Left ventricle myocardium inferior (tissue), 1 donor: ENCODE results near the gene UBE2U. TPM values are rescaled to one million over a fixed set of nuclear protein-coding genes. Genes with fewer than 3 reads are reported as not detected.

Experiments used
- DNase-seq: peaks from one replicate; pipeline ENCODE4 v3.0.0-alpha.2; 2020
- H3K27ac ChIP-seq: fragments of 200-600 bp; replicated peaks from 2 replicates; pipeline ENCODE4 v1.8.0; 2021
- H3K27me3 ChIP-seq: fragments of 200-600 bp; 2 replicates; pipeline ENCODE4 v1.8.0; 2021; ENCODE audit warnings: low read depth
- H3K36me3 ChIP-seq: fragments of 200-600 bp; 2 replicates; pipeline ENCODE4 v1.8.0; 2021
- H3K4me1 ChIP-seq: fragments of 200-600 bp; 2 replicates; pipeline ENCODE4 v1.8.0; 2021
- H3K4me3 ChIP-seq: fragments of 200-600 bp; 2 replicates; pipeline ENCODE4 v1.8.0; 2021; ENCODE audit warnings: mild to moderate bottlenecking, moderate library complexity
- H3K9me3 ChIP-seq: fragments of 200-600 bp; replicated peaks from 2 replicates; pipeline ENCODE4 v1.8.0; 2021
- intact Hi-C: fragments of 100-400 bp; cut with micrococcal nuclease; formaldehyde crosslinking; loops from one replicate; pipeline ENCODE4 v1.11.0; 2022
- total RNA-seq: library from RNA; stranded (reverse); fragmentation: NEBNext Ultra II Directional; extraction: Animal tissue kit (Norgen Biotek cat#: 25700); gene quantifications from one replicate; pipeline ENCODE4 v1.2.1, GENCODE V29; 2021
- TF ChIP-seq, protein P1 (sequence below): fragments of 200-600 bp; IDR thresholded peaks from 2 replicates; pipeline ENCODE4 v1.8.0; 2021; ENCODE audit warnings: antibody characterized with exemption, mild to moderate bottlenecking, borderline replicate concordance
- donor health status: DM: no; HTN: yes; CAD: no; lungs with severe emphysema.

The UBE2U gene
- total RNA-seq, 1 donor from 2014 or later: 0.85 TPM

DNA sequence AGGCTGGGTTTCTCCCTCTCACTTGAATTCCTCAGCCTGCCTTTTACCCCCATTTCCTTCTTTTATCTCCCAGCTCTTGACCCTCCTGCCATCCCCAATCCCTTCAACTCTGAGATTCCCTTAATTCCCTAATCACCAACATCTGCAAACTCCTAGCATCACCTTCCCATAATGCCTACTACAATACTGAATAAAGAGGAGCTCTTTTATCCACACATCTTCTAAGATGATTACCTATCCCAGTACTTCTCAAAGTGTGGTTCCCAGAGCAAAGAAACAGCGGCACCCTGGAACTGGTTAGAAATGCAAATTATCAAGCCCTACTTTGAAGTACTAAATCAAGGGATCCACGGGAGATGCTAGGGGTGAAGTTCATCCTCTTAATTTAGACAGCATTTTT, 21.2 kb upstream of the UBE2U start:
- peaks cover 19% of the 10 kb centered on the region for H3K4me1 ChIP-seq
- H3K27ac ChIP-seq: no peak overlapping the region
- TF ChIP-seq, protein P1, sequence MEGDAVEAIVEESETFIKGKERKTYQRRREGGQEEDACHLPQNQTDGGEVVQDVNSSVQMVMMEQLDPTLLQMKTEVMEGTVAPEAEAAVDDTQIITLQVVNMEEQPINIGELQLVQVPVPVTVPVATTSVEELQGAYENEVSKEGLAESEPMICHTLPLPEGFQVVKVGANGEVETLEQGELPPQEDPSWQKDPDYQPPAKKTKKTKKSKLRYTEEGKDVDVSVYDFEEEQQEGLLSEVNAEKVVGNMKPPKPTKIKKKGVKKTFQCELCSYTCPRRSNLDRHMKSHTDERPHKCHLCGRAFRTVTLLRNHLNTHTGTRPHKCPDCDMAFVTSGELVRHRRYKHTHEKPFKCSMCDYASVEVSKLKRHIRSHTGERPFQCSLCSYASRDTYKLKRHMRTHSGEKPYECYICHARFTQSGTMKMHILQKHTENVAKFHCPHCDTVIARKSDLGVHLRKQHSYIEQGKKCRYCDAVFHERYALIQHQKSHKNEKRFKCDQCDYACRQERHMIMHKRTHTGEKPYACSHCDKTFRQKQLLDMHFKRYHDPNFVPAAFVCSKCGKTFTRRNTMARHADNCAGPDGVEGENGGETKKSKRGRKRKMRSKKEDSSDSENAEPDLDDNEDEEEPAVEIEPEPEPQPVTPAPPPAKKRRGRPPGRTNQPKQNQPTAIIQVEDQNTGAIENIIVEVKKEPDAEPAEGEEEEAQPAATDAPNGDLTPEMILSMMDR: no peak
- no peaks in the 10 kb centered on the region for H3K27me3 ChIP-seq
- DNase-seq: no peak
- peaks cover 16% of the 10 kb centered on the region for H3K36me3 ChIP-seq
- no peaks in the 10 kb centered on the region for H3K9me3 ChIP-seq
- no peak overlapping the region for H3K4me3 ChIP-seq
- intact Hi-C loops: no loop called here

DNA sequence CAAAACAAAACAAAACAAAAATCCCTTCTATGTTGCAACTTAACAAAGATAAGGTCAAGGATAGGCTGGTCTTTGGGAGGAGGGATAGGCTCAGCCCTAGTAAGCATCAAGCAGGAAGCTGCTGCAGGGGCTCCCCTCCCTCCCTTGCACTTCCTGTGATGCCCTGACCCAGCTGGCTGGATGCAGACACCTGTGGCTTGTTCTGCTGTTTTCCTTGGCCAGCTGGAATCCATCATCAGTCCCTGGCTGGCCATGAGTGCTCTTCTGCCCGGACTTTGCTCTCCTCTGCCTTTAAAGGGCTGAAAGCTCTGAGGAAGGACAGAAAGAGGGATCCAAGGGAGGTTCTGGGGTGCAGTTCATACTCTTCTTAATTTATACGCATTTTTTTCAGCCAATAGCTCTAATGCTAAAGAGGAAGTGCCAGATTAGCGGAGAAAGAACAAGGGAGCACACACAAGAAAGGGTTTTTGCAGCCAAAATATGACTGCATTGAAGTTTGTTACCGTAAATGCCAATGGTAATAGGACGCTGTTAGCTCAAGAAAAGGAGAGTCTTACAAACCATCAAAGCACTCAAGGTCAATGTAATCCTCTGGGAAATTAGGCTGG, 19.9 kb upstream of the UBE2U start:
- TF ChIP-seq, protein P1: no peak
- no peaks in the 10 kb centered on the region for H3K9me3 ChIP-seq
- no peak overlapping the region for H3K4me3 ChIP-seq
- peaks cover 19% of the 10 kb centered on the region for H3K4me1 ChIP-seq
- DNase-seq: no peak
- no peaks in the 10 kb centered on the region for H3K27me3 ChIP-seq
- H3K36me3 ChIP-seq: peaks cover 3% of the 10 kb centered on the region
- intact Hi-C loops: no loop called here
- no peak overlapping the region for H3K27ac ChIP-seq

DNA sequence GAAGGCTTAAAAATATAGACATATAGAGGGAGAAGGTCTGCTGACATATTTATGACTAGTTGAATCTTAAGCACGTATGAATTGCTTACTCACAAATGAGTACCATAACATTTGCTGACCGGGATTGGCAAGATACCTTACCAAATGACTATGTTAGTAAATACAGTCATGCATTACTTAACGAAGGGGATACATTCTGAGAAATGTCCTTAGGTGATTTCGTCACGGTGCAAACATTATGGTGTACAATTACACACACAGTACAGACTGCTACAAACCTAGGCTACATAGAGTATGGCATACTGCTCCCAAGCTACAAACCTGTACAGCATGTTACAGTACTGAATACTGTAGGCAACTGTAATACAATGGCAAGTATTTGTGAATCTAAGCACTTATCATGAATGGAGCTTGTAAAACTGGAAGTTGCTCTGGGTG, 19.4 kb upstream of the UBE2U start:
- Histone ChIP-seq H3K27ac (no peak overlapping the region), H3K4me3 (no peak overlapping the region), H3K9me3 (no peaks in the 10 kb centered on the region), H3K27me3 (no peaks in the 10 kb centered on the region), H3K4me1 (peaks cover 19% of the 10 kb centered on the region), H3K36me3 (no peaks in the 10 kb centered on the region)
- DNase-seq: no peak
- intact Hi-C loops: no loop called here
- TF ChIP-seq, protein P1: no peak

DNA sequence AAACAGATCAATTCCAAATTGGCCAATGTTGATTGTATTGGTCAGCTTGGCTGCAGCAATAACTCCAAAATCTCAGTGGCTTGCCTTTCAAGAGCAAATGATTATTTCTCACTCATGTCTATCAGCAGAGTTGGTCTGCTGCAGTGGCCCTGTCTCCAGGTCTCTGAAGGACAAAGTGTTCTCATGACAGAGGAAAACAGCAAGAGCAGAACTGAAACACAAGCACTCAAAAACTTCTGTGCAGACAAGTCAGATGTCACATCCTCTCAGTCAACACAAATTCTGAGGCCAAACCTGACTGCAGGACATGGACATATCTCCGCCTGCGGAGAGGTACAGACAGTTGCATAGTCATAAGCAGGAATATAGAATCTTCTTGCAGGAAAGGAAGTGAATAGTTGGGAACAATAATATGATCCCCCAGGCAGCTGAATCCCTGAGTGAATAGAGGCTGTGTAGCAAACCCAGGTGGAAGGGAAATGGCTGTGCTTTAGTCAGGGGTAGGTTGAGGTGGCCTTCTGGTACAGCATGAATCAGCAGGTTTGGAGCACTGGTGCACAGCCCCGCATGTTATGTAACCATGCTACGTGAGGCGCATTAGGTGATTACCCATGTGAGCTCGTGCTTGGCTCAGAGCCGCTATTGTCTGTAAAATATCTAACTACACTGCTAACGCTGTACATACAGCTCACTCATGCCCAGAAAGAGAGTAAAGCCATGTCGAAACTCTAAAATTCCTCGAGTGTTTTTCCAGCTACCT, 17.1 kb upstream of the UBE2U start:
- TF ChIP-seq, protein P1: no peak
- H3K4me1 ChIP-seq: peaks cover 19% of the 10 kb centered on the region
- DNase-seq: peak; percentile 53
- peak overlapping the region; percentile 86 for H3K27ac ChIP-seq
- intact Hi-C loops: no loop called here
- H3K36me3 ChIP-seq: no peaks in the 10 kb centered on the region
- no peaks in the 10 kb centered on the region for H3K27me3 ChIP-seq
- no peaks in the 10 kb centered on the region for H3K9me3 ChIP-seq
- H3K4me3 ChIP-seq: no peak overlapping the region

DNA sequence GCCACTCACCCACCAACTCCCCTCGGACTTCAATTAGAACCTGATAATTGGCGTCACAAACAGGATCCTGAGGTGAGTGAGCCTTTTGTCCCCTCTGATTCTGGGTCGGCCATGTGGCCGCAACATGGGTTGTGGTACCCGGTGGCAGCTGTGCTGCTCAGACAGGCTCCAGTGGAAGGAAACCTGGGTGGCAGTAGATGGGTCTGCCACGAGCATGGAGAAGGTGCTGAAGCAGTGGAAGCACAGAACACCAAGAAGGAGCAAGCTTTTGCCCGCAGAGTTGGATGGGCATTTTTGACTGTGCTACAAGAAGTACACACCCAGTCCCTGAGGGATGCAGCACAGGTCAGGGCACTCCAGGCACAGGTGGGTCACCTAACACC, 16.5 kb upstream of the UBE2U start:
- no peaks in the 10 kb centered on the region for H3K9me3 ChIP-seq
- peaks cover 19% of the 10 kb centered on the region for H3K4me1 ChIP-seq
- H3K36me3 ChIP-seq: no peaks in the 10 kb centered on the region
- intact Hi-C loops: no loop called here
- no peaks in the 10 kb centered on the region for H3K27me3 ChIP-seq
- no peak overlapping the region for H3K4me3 ChIP-seq
- TF ChIP-seq, protein P1: no peak
- no peak for DNase-seq
- H3K27ac ChIP-seq: peak overlapping the region; percentile 86
